Astrocyte of the hippocampus (primary cell): ENCODE measurements around the gene LEMD2.

ENCODE experiments used
- DNase-seq: peaks from one replicate; pipeline ENCODE4 v3.0.0; 2011; ENCODE audit warnings: low read depth, low spot score

The LEMD2 gene

GRCh38 chr6:33819021-33819420, 30.1 kb upstream of the LEMD2 start:
- DNase-seq: no peak

GRCh38 chr6:33818293-33818692, 29.4 kb upstream of the LEMD2 start:
- no peak for DNase-seq

DNA sequence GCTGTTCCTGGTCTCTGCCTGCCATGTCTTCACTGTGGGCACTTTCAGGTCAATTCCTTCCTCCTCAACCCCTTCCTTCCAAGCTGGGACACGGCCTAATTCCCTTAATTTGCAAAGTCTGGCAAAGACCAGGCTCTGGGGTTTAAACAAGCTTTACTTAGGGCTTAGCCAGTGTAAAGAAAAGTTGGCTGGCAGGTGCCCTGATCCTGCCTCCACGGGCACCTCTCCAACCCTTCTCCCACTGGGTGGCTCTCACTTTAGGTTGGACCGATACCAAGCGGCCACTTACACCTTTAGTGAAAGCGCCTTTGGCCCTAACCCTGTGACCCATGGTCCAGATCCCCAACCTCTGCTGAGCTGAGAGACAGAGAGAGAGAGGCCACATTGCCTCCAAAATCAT, 28.6 kb upstream of the LEMD2 start:
- no peak for DNase-seq

GRCh38 chr6:33816911-33817310, 28.0 kb upstream of the LEMD2 start:
- DNase-seq: no peak

GRCh38 chr6:33815854-33816253, 26.9 kb upstream of the LEMD2 start:
- DNase-seq: peak; percentile 21

- no peak for DNase-seq
Measured at GRCh38 chr6:33813990-33814985, 25.4 kb upstream of the LEMD2 start.

DNA sequence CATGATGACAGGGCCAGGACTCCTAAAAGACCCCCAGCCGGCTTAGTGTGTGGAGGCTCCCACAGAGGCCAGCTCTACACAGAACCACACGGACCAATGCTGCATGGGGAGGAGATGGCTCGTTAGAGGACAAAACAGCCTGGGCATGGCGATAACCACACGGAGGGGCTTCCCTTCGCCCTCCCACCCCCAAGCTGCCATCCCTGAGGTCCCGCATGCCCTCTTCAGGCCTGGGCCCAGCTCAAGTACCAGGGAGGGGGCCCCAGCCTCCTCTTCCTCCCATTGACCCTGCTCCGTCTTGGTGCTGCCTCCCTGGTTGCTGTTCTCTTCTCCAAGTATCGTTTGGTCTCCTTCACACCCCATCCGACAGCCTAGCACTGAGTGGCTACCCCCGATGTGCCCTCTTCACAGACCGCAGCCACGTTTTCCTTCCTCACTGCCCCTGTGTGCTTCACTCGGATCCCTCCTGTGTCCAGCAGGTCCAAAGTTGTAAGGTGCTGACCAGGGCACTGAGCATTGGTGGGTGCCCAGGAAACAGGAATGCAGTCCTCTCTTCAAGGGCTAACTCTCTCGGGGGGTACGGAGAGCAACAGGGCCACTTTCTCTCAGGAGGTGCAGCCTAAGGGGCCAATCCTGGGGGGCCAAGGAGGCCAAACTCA, 24.4 kb upstream of the LEMD2 start:
- no peak for DNase-seq

DNA sequence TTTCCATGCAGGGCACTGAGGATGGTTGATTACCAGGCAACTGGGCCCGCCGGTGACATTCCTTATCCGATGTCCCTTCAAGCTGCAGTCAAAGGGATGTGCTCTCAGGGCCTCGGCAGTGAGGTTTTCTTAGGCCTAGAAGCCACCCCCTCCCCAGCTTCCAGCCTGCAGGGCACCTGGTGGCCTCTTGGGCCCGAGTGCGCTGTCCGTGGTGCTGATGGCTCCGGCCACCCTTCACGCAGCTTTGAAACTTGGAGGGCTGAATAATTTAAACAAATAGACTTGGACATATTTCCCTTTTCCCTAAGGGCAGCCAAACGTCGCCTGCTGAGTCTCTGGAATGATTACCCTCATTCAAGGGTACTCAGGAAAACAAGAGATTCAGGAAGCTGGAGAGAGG, 23.7 kb upstream of the LEMD2 start:
- DNase-seq: peak; percentile 86

DNA sequence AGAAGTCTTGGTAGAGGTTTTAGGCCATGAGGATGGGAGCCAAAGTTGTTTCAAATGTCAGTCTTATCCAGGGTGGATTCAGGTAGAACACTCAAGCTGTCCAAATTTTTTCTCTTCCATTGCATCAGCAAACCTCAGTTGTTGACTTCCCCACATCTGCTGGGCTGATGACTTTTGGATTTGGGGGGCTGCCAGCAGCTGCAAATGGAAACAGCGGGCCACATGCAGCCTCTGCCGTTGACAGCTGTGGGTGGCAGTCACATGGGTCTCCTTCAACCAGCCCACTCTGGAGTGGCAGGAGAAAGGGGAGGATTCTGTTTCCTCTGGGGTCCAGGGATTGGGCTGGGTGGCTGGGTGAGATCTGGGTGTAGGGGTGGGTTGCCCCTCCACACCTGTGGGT, 20.7 kb upstream of the LEMD2 start:
- no peak for DNase-seq

- no peak for DNase-seq
Measured at GRCh38 chr6:33808641-33809180, 19.8 kb upstream of the LEMD2 start.

DNA sequence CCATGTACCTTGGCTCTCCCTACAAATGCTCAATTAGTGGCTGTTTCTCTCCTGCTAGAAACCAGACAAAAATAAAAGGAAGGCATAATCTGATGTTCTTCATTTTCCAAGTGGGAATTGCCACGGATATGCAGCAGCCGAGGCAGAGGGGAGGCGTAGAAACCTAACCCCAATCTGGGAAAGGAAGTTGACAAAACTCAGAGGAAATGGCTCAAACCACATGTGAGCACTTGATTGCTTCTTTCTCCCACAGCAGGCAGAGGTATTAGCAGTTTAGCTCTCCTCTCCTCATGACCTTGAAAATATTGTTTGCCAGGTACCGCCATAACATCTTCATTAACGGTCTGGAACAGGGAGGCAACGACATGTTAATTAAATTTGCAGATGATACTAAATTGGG, 18.7 kb upstream of the LEMD2 start:
- DNase-seq: no peak

GRCh38 chr6:33806841-33807240, 17.9 kb upstream of the LEMD2 start:
- no peak for DNase-seq

DNA sequence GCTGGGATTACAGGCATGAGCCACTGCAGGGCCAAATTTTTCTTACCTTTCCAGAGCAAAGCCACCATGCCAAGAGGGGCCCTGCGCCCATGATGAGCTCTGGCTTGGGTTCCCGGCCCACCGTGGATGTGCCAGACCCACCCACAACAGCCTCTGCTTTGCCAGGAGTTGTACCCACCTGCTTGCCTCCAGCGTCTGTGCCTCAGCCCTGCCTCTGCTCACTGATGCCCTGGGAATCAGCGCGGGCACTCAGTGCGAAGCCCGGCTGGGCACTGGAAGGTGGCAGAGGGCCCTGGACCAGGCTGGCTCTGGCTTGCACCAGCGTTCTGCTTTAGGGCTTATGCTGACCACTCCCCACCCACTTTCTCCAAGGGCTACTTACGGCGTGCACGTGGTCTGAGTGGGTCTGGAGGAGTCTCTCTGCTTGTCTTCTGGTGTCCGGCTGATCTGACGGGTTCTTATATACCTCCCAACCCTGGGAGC, 14.7 kb upstream of the LEMD2 start, which contains the start of gene MLN:
Gene MLN (minus strand): TSS at position 433 of the 483 bp plus-strand sequence. CDS start 2,840 bp downstream, outside the sequence.
- no peak for DNase-seq

- no peak for DNase-seq
Measured at GRCh38 chr6:33802186-33802958, 13.4 kb upstream of the LEMD2 start.

GRCh38 chr6:33801611-33802010, 12.7 kb upstream of the LEMD2 start:
- DNase-seq: no peak

DNA sequence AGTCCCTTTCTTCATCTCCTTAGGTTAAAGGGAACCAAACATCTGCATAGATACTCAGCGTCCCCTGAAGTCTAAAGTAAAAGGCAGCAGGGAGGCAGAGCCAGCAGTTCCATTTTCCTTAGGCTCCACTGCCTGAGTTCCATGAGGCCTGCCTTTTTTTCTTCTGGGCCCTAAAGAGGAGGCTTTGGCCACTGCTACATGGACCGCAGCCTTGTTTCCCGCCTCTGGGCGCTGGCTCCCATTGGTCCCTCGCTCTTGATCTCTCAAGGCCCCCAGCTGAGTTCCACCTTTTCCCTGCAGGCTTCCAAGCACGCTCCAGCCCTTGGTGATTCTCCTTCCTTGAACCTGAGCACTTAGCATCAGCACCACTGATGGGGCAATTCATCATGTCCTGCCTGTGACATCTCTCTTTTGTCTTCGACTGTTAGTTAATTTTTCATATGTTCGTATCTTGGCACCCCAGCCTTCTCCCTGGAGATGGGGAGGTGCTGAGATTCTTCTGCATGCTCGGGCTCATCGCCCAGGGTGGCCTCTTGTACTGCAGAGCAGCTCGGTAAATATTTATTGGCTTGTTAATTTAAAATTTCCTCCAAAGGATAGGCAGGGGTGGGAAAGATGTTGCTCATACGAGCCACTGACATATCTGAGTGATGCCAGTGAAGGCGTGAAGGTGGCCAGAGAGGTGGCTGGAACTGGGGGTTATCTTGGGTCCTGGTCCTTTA, 11.5 kb upstream of the LEMD2 start:
- no peak for DNase-seq

- DNase-seq: no peak
Measured at GRCh38 chr6:33799454-33800113, 10.7 kb upstream of the LEMD2 start.

DNA sequence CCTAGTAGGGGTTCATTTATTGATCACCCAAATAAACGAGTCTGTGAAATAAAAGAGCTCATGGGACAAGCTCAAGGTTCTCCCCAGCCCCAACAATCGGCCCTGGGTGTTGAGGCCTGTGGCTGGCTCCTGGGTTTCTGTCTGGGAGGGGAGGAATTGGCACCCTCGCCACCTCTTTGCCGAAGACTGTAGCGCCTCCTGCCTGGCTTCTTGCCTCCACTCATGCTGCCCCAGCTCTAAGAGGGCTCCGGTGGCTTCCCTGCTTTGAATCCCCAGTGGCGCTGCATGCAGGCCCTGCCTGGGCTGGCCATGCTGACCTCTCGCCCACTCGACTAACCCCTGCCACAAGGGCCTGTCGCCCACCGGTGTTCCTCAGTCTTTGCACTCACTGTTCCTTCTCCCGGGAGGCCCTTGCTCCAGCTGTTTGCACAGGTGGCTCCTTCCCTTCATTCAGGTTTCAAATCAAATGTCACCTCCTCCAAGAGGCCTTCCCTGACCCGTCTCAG, 9.5 kb upstream of the LEMD2 start:
- DNase-seq: no peak

GRCh38 chr6:33797626-33798342, 8.9 kb upstream of the LEMD2 start:
- DNase-seq: no peak
